OCI-LY7 (cell line): ENCODE results near the gene KRTAP10-3.

Experiments used
- EZH2phosphoT487 ChIP-seq: fragments of 200-600 bp; sonication (generic); IDR thresholded peaks from 2 replicates; pipeline ENCODE4 v1.6.1; 2018; ENCODE audit warnings: low read depth, borderline replicate concordance, mild to moderate bottlenecking, mixed run types, antibody characterized with exemption, low read length, moderate library complexity, mixed read lengths
- TF ChIP-seq, protein P1 (sequence below): fragments of 200-600 bp; sonication (generic); conservative IDR thresholded peaks from 2 replicates; pipeline ENCODE4 v1.5.1; 2014; ENCODE audit warnings: mild to moderate bottlenecking, antibody characterized with exemption, low read length, moderate library complexity, mixed read lengths

DNA sequence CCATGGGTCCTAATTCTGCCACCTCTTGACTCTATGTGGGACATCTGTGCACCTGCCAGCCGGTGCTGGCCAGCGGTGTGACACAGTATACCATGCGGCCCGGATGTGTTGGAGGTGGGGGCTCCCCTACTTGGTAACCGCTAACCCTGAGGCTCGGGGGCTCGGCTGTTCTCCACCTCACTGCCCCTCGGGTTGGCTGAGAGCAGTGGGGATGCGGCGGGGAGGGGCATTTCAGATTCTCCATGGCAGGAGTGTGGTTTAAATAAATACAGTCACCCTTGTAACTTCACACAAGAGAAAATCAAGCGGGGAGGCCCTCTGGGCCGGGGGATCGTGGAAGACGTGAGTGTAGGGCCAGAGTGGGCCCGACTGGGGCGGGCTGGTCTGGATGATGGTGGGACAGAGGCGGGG, 29.6 kb downstream of the KRTAP10-3 start:
- TF ChIP-seq, protein P1, sequence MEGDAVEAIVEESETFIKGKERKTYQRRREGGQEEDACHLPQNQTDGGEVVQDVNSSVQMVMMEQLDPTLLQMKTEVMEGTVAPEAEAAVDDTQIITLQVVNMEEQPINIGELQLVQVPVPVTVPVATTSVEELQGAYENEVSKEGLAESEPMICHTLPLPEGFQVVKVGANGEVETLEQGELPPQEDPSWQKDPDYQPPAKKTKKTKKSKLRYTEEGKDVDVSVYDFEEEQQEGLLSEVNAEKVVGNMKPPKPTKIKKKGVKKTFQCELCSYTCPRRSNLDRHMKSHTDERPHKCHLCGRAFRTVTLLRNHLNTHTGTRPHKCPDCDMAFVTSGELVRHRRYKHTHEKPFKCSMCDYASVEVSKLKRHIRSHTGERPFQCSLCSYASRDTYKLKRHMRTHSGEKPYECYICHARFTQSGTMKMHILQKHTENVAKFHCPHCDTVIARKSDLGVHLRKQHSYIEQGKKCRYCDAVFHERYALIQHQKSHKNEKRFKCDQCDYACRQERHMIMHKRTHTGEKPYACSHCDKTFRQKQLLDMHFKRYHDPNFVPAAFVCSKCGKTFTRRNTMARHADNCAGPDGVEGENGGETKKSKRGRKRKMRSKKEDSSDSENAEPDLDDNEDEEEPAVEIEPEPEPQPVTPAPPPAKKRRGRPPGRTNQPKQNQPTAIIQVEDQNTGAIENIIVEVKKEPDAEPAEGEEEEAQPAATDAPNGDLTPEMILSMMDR, result no peak
- TF ChIP-seq EZH2phosphoT487, result no peak
